Measurements from ENCODE around the gene EFHD2.
"Not testable (repeated sequence)": the region's sequence is repeated elsewhere in the genome, so short reads cannot be mapped to it uniquely, and the experiment has no call there.

The EFHD2 gene

GRCh38 chr1:15465674-15466073 is 56.0 kb downstream of the EFHD2 start:
- H3K9me3 ChIP-seq (ENCODE audit: control insufficient read depth, insufficient read depth, low read length) = no peaks in the 10 kb centered on the region

GRCh38 chr1:15466955-15467625 is 57.4 kb downstream of the EFHD2 start:
- not testable (repeated sequence) for H3K9ac ChIP-seq (ENCODE audit: low read depth, low read length); H3K9me3 ChIP-seq (ENCODE audit: control insufficient read depth, insufficient read depth, low read length); H3K4me3 ChIP-seq (ENCODE audit: low read depth, low read length); H3K27me3 ChIP-seq (ENCODE audit: control insufficient read depth, insufficient read depth, low read length); H3K36me3 ChIP-seq (ENCODE audit: control insufficient read depth, insufficient read depth, low read length); H3K4me1 ChIP-seq (ENCODE audit: control insufficient read depth, insufficient read depth, low read length)

More at GRCh38 chr1:15465674-15466073, 56.0 kb downstream of the EFHD2 start:
- Histone ChIP-seq H3K27me3 (ENCODE audit: control insufficient read depth, insufficient read depth, low read length) (no peaks in the 10 kb centered on the region), H3K36me3 (ENCODE audit: control insufficient read depth, insufficient read depth, low read length) (no peaks in the 10 kb centered on the region), H3K9ac (ENCODE audit: low read depth, low read length) (no peak overlapping the region), H3K4me1 (ENCODE audit: control insufficient read depth, insufficient read depth, low read length) (no peaks in the 10 kb centered on the region), H3K4me3 (ENCODE audit: low read depth, low read length) (no peak overlapping the region)

GRCh38 chr1:15468145-15468544 is 58.5 kb downstream of the EFHD2 start:
- Histone ChIP-seq H3K4me1 (ENCODE audit: control insufficient read depth, insufficient read depth, low read length) (no peaks in the 10 kb centered on the region), H3K27me3 (ENCODE audit: control insufficient read depth, insufficient read depth, low read length) (no peaks in the 10 kb centered on the region), H3K9me3 (ENCODE audit: control insufficient read depth, insufficient read depth, low read length) (no peaks in the 10 kb centered on the region), H3K9ac (ENCODE audit: low read depth, low read length) (no peak overlapping the region), H3K36me3 (ENCODE audit: control insufficient read depth, insufficient read depth, low read length) (no peaks in the 10 kb centered on the region), H3K4me3 (ENCODE audit: low read depth, low read length) (no peak overlapping the region)

- H3K27me3 ChIP-seq (ENCODE audit: control insufficient read depth, insufficient read depth, low read length) = no peaks in the 10 kb centered on the region
- no peaks in the 10 kb centered on the region for H3K36me3 ChIP-seq (ENCODE audit: control insufficient read depth, insufficient read depth, low read length)
- no peak overlapping the region for H3K9ac ChIP-seq (ENCODE audit: low read depth, low read length)
- no peak overlapping the region for H3K4me3 ChIP-seq (ENCODE audit: low read depth, low read length)
- no peaks in the 10 kb centered on the region for H3K9me3 ChIP-seq (ENCODE audit: control insufficient read depth, insufficient read depth, low read length)
- H3K4me1 ChIP-seq (ENCODE audit: control insufficient read depth, insufficient read depth, low read length) = no peaks in the 10 kb centered on the region
Observed at GRCh38 chr1:15469361-15469760, 59.7 kb downstream of the EFHD2 start.

GRCh38 chr1:15469821-15470448 is 60.2 kb downstream of the EFHD2 start:
- not testable (repeated sequence) for H3K27me3 ChIP-seq (ENCODE audit: control insufficient read depth, insufficient read depth, low read length); H3K9me3 ChIP-seq (ENCODE audit: control insufficient read depth, insufficient read depth, low read length)

GRCh38 chr1:15471067-15471466 is 61.4 kb downstream of the EFHD2 start:
- not testable (repeated sequence) for H3K9ac ChIP-seq (ENCODE audit: low read depth, low read length); H3K4me3 ChIP-seq (ENCODE audit: low read depth, low read length); H3K36me3 ChIP-seq (ENCODE audit: control insufficient read depth, insufficient read depth, low read length); H3K27me3 ChIP-seq (ENCODE audit: control insufficient read depth, insufficient read depth, low read length); H3K9me3 ChIP-seq (ENCODE audit: control insufficient read depth, insufficient read depth, low read length); H3K4me1 ChIP-seq (ENCODE audit: control insufficient read depth, insufficient read depth, low read length)

More at GRCh38 chr1:15469821-15470448, 60.2 kb downstream of the EFHD2 start:
- H3K9ac ChIP-seq (ENCODE audit: low read depth, low read length); H3K4me3 ChIP-seq (ENCODE audit: low read depth, low read length); H3K36me3 ChIP-seq (ENCODE audit: control insufficient read depth, insufficient read depth, low read length); H3K4me1 ChIP-seq (ENCODE audit: control insufficient read depth, insufficient read depth, low read length): not testable (repeated sequence)

GRCh38 chr1:15471723-15472122 is 62.0 kb downstream of the EFHD2 start:
- not testable (repeated sequence) for H3K27me3 ChIP-seq (ENCODE audit: control insufficient read depth, insufficient read depth, low read length); H3K9ac ChIP-seq (ENCODE audit: low read depth, low read length); H3K4me1 ChIP-seq (ENCODE audit: control insufficient read depth, insufficient read depth, low read length); H3K4me3 ChIP-seq (ENCODE audit: low read depth, low read length); H3K36me3 ChIP-seq (ENCODE audit: control insufficient read depth, insufficient read depth, low read length); H3K9me3 ChIP-seq (ENCODE audit: control insufficient read depth, insufficient read depth, low read length)

GRCh38 chr1:15472587-15472986 is 62.9 kb downstream of the EFHD2 start:
- H3K4me3 ChIP-seq (ENCODE audit: low read depth, low read length) = no peak overlapping the region
- H3K36me3 ChIP-seq (ENCODE audit: control insufficient read depth, insufficient read depth, low read length) = no peaks in the 10 kb centered on the region
- H3K9ac ChIP-seq (ENCODE audit: low read depth, low read length) = no peak overlapping the region
- no peaks in the 10 kb centered on the region for H3K4me1 ChIP-seq (ENCODE audit: control insufficient read depth, insufficient read depth, low read length)
- no peaks in the 10 kb centered on the region for H3K9me3 ChIP-seq (ENCODE audit: control insufficient read depth, insufficient read depth, low read length)
- H3K27me3 ChIP-seq (ENCODE audit: control insufficient read depth, insufficient read depth, low read length) = no peaks in the 10 kb centered on the region

GRCh38 chr1:15475752-15476314 is 66.1 kb downstream of the EFHD2 start, which contains the start of gene CELA2B:
Gene CELA2B (plus strand): TSS chr1:15476104. CDS start chr1:15476126, 22 bp downstream.
- Histone ChIP-seq H3K9me3 (ENCODE audit: control insufficient read depth, insufficient read depth, low read length) (no peaks in the 10 kb centered on the region), H3K9ac (ENCODE audit: low read depth, low read length) (no peak within 1 kb of the TSS), H3K4me1 (ENCODE audit: control insufficient read depth, insufficient read depth, low read length) (no peaks in the 10 kb centered on the region), H3K27me3 (ENCODE audit: control insufficient read depth, insufficient read depth, low read length) (no peaks in the 10 kb centered on the region), H3K36me3 (ENCODE audit: control insufficient read depth, insufficient read depth, low read length) (no peaks in the 10 kb centered on the region), H3K4me3 (ENCODE audit: low read depth, low read length) (no peak within 1 kb of the TSS)

- H3K36me3 ChIP-seq (ENCODE audit: control insufficient read depth, insufficient read depth, low read length) = no peaks in the 10 kb centered on the region
- no peaks in the 10 kb centered on the region for H3K27me3 ChIP-seq (ENCODE audit: control insufficient read depth, insufficient read depth, low read length)
- H3K9me3 ChIP-seq (ENCODE audit: control insufficient read depth, insufficient read depth, low read length) = no peaks in the 10 kb centered on the region
- H3K4me3 ChIP-seq (ENCODE audit: low read depth, low read length) = no peak overlapping the region
- no peaks in the 10 kb centered on the region for H3K4me1 ChIP-seq (ENCODE audit: control insufficient read depth, insufficient read depth, low read length)
- no peak overlapping the region for H3K9ac ChIP-seq (ENCODE audit: low read depth, low read length)
Observed at GRCh38 chr1:15476927-15477326, 67.2 kb downstream of the EFHD2 start.

- Histone ChIP-seq H3K9ac (ENCODE audit: low read depth, low read length) (no peak overlapping the region), H3K9me3 (ENCODE audit: control insufficient read depth, insufficient read depth, low read length) (no peaks in the 10 kb centered on the region), H3K4me1 (ENCODE audit: control insufficient read depth, insufficient read depth, low read length) (no peaks in the 10 kb centered on the region), H3K27me3 (ENCODE audit: control insufficient read depth, insufficient read depth, low read length) (no peaks in the 10 kb centered on the region), H3K4me3 (ENCODE audit: low read depth, low read length) (no peak overlapping the region), H3K36me3 (ENCODE audit: control insufficient read depth, insufficient read depth, low read length) (no peaks in the 10 kb centered on the region)
Observed at GRCh38 chr1:15477646-15478212, 68.0 kb downstream of the EFHD2 start.

Measured in iPS-15b (cell line).